Activated gamma-delta T cell treated with Interleukin-2 at 50 U/mL for 16 hours (primary cell): ENCODE results near the gene ZNF620.
"Not testable (repeated sequence)": the region's sequence is repeated elsewhere in the genome, so short reads cannot be mapped to it uniquely, and the experiment has no call there.

Experiments
- DNase-seq: peaks from one replicate; pipeline ENCODE4 v3.0.0-alpha.2; 2020

ZNF620 gene

GRCh38 chr3:40504636-40505430, 1.0 kb upstream of the ZNF620 start:
- no peak for DNase-seq

GRCh38 chr3:40511031-40511718, 5.3 kb downstream of the ZNF620 start:
- DNase-seq, result no peak

GRCh38 chr3:40516201-40516600, 10.4 kb downstream of the ZNF620 start:
- no peak for DNase-seq

- DNase-seq, result no peak
These were observed 12.2 kb downstream of the ZNF620 start for GRCh38 chr3:40518067-40518466.

- no peak for DNase-seq
These were observed 13.0 kb downstream of the ZNF620 start for GRCh38 chr3:40518848-40519247.

- DNase-seq, result no peak
These were observed 15.4 kb downstream of the ZNF620 start for GRCh38 chr3:40521254-40521653.

- DNase-seq, result no peak
These were observed 17.9 kb downstream of the ZNF620 start for GRCh38 chr3:40523781-40524180.

GRCh38 chr3:40524222-40524567, 18.4 kb downstream of the ZNF620 start:
- DNase-seq, result no peak

GRCh38 chr3:40524568-40525285, 18.9 kb downstream of the ZNF620 start, which contains the start of gene ZNF621:
Gene ZNF621 (plus strand): TSS chr3:40524960. CDS start chr3:40525841, 881 bp downstream.
- peak; percentile 82 for DNase-seq

GRCh38 chr3:40528426-40528825, 22.6 kb downstream of the ZNF620 start:
- no peak for DNase-seq

GRCh38 chr3:40532252-40532651, 26.4 kb downstream of the ZNF620 start:
- no peak for DNase-seq

GRCh38 chr3:40534283-40534682, 28.4 kb downstream of the ZNF620 start:
- DNase-seq, result no peak

- DNase-seq, result no peak
These were observed 41.0 kb downstream of the ZNF620 start for GRCh38 chr3:40546816-40547215.

GRCh38 chr3:40550167-40550566, 44.3 kb downstream of the ZNF620 start:
- DNase-seq, result no peak

- DNase-seq, result no peak
These were observed 51.8 kb downstream of the ZNF620 start for GRCh38 chr3:40557575-40558161.

GRCh38 chr3:40562482-40562881, 56.6 kb downstream of the ZNF620 start:
- not testable (repeated sequence) for DNase-seq

GRCh38 chr3:40565629-40566028, 59.8 kb downstream of the ZNF620 start:
- DNase-seq, result not testable (repeated sequence)

- DNase-seq, result no peak
These were observed 60.9 kb downstream of the ZNF620 start for GRCh38 chr3:40566694-40567093.
